SH-SY5Y (cell line): ENCODE results near the gene FBXW8.

Experiments used
- GATA2 ChIP-seq: IDR thresholded peaks from 2 replicates; pipeline ENCODE4 v1.6.1; 2011; ENCODE audit warnings: mild to moderate bottlenecking, low read depth, low read length
- GATA3 ChIP-seq: IDR thresholded peaks from 2 replicates; pipeline ENCODE4 v1.6.1; 2011; ENCODE audit warnings: low read depth, mild to moderate bottlenecking, low read length, moderate library complexity

FBXW8 gene

GRCh38 chr12:117063162-117063911 is 152.6 kb downstream of the FBXW8 start:
- TF ChIP-seq GATA2 (no peak), GATA3 (no peak)

GRCh38 chr12:117064049-117064448 is 153.3 kb downstream of the FBXW8 start:
- no peak for TF ChIP-seq GATA2
- TF ChIP-seq GATA3, result no peak

- no peak for TF ChIP-seq GATA3
Measured at GRCh38 chr12:117064596-117064995, 153.8 kb downstream of the FBXW8 start.

GRCh38 chr12:117067016-117067415 is 156.3 kb downstream of the FBXW8 start:
- TF ChIP-seq GATA2 (no peak), GATA3 (no peak)

GRCh38 chr12:117067638-117068037 is 156.9 kb downstream of the FBXW8 start:
- TF ChIP-seq GATA3 (no peak), GATA2 (no peak)

- TF ChIP-seq GATA3 (no peak), GATA2 (no peak)
Measured at GRCh38 chr12:117068492-117068891, 157.7 kb downstream of the FBXW8 start.

- no peak for TF ChIP-seq GATA3
- 0 out of 2 replicates have a peak, but pooled peaks have one; percentile 9 for TF ChIP-seq GATA2
Measured at GRCh38 chr12:117069101-117069797, 158.5 kb downstream of the FBXW8 start.

- TF ChIP-seq GATA3, result no peak
Measured at GRCh38 chr12:117069926-117070900, 159.5 kb downstream of the FBXW8 start.

- TF ChIP-seq GATA2, result no peak
- no peak for TF ChIP-seq GATA3
Measured at GRCh38 chr12:117071009-117071408, 160.3 kb downstream of the FBXW8 start.

- TF ChIP-seq GATA3 (no peak), GATA2 (no peak)
Measured at GRCh38 chr12:117072106-117072505, 161.4 kb downstream of the FBXW8 start.

- TF ChIP-seq GATA2 (no peak), GATA3 (no peak)
Measured at GRCh38 chr12:117072736-117073490, 162.2 kb downstream of the FBXW8 start.

- no peak for TF ChIP-seq GATA3
Measured at GRCh38 chr12:117073611-117074010, 162.9 kb downstream of the FBXW8 start.
